NCI-H1694 treated with DMSO at 0.1 percent for 48 hours (cell line): ENCODE data around the gene CDH12.
"Not testable (repeated sequence)": the region's sequence is repeated elsewhere in the genome, so short reads cannot be mapped to it uniquely, and the experiment has no call there.

Experiments used
- DNase-seq: peaks from one replicate; lab custom pipeline; 2025; lab: John Stamatoyannopoulos, UW

CDH12 gene

DNA sequence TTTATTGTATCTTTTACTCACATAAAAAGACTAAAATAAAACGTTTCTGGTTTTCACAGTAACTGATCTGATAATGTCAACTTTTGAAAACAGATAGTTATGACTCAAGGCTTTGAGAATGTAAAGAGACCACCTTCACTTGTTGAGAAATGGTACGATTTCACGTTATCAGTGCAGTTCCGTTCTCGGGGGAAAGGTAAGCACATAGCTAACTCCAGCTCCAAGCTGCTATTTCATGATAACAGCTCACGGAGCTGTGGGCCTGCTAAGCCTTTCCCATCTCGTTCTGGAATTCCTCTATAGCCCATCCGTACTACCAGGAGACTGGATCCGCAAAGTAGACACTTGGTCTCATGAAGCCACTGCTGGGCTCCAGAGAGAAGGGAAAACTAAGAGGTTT is 701.3 kb downstream of the CDH12 start:
- not testable (repeated sequence) for DNase-seq

DNA sequence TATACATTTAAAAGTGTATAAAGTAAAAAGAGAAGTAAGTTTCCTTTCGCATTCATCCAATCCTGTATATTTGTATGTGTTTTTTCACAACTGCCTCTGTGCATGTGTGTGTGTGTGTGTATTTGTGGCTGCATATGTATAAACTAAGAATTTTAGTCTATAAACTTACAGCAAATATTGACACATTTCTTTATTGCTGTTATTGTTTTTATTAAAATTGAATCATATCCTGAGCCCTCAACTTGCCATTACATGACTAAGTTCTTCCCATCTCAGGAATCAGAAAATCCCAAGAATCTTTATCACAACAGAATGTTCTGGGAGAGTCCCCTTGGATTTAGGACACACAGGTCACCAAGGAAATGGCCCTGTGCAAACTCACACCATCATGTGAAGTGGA is 712.7 kb downstream of the CDH12 start:
- not testable (repeated sequence) for DNase-seq

DNA sequence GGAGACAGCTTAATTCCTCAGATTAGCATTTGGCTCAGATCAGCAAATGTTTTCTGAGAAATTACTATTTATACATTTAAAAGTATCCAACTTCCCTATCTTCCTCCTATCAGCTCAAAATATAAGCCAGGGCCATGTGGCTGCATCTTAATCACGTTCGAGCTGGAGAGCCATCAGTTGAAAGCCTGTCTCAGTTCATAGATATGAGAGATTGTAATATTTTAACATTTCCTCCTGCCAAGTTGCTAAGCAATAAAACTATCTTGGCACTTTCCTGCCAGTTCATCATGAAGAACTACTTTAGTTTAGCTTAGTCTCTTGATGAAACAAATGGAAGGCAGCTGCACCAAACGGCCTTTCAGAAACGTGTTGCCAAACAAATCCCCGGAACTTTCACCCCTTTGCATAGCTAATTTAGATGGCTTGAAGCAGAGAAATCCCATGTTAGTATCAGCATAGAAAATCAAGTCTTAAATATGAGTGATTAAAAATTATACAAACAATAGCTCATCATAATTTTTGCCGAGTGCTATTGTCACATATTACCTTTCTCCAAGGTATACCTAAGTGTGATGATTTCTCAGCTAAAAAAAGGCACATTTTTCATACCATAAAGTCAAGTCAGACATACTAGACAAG is 713.4 kb downstream of the CDH12 start:
- DNase-seq = not testable (repeated sequence)

DNA sequence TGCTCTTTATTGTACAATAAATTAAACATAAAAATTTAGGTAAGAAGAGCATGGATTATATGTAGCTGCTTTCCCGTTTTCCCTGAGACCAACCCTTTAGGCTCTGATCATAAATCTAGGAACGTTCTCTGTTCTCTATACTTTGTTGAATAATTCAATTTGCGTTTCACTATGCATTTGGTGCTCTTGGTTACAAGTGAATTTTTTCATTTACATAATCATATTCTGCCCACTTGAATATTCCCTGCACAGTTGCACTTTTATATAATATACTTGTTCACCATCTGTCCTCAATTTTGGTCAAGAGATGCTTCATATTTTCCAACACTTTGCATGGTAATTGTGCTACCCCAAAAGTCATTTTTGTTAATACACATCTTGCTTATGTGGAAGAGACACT is 741.8 kb downstream of the CDH12 start:
- no peak for DNase-seq

DNA sequence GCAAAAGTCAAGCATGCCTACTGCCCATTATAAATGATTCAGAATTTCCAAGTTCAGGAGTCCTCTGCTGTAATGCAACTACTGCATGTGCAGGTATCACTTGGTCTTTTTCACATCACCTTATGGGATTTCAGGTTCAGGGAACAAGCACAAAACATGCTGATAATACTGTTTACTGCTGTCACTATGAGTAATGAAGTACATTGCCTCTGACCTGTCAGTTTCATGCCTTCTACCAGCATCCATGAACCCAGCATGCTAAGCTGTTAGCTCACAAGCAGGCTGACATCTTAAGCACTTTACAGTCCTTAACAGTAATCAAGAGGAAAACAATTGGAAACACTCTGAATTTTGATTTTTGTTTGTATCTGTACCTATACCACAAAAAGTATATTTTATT is 743.8 kb downstream of the CDH12 start:
- DNase-seq = no peak

DNA sequence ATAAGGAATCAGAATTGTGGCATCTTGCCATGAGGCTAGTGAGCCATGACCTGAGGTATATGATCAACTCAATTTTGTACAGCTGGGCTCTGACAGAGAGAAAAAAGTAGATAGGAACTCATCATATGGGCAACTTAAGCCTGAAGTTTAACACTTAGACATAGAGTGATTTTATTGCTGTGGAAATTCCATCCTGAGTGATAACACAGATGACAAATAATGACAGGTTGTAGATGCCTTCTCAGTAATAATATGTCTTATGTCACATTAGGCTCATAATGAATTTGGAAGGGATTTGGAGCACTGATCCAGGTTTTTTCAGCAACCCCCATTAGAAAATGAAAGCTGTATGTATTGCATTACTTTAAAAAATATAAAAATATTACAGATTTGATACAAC is 744.6 kb downstream of the CDH12 start:
- no peak for DNase-seq

DNA sequence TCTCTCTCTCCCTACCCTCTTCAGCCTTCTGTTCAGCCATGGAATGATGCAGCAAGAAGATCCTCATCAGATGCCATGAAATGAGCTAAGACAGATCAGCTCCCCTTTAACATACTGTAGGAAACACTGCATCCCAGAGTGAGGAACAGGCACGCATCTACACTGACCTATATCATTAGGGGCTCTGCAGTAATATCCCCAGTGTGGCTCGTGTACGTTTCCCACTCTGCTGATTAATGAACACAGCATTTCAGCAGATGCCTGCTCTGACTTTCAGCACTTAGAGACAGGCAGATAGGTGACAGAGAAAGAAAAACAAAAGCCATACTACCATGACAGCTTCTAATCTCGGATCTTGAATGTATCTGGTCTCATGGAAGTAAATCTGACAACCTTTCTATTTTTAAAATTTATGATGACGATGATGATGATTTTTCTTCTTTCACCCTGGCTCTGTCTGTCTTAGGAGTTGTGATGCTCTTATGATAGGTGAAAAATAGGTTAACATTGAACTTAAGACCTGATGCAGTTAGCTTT is 750.3 kb downstream of the CDH12 start:
- DNase-seq = no peak

DNA sequence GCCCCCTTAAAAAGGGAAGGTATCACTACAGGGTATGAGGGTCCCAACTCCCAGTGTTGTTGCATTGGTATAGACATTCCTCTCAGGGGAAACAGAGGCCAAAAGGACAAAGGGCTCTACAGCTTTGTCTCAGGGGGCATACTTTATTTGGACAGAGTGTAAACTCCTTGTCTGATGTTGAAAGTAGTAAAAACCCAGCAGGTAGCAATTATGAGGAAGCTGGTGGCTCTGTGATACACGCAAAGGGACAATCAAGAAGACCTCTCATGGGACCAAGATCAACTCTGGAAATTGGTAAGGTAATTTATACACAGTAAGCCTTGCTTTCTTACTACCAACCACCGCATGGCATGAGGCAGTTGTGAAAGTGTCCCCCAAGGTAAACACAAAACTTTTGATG is 764.6 kb downstream of the CDH12 start:
- DNase-seq = no peak

DNA sequence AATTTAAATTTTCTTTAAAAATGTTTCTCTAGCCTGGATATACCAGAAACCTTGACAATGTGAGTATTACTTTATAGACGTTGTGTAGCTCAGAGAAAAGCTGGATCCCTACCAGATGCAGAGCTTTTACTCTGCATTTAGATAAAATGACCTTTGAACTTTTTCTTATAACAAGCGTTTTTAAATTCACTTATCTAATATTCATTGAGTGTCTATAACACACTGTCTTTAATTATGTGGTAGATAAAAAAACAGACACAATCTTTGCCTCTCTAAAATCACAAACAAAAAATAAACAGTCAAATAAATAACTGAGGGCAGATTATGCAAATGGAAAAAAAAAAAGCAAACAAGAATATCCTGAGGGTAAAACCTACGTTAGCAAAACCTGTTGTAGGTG is 773.6 kb downstream of the CDH12 start:
- no peak for DNase-seq

DNA sequence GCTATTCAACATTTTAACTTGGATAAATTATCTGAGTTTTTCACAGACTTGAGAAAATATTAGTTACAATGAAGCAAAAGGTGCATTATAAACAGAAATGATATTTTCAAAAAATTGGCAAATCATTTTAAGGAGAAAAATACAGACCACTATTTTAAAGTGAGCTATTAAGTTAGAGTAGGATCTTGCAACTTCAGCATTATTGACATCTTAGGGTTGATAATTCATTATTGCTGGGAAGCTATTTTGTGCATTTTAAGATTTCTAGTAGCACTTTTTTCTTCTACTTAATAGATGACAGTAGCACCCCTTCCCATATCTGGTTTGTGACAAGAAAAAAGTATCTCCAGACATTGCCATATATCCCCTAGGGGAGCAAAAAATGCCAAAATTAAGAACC is 774.1 kb downstream of the CDH12 start:
- DNase-seq = no peak

DNA sequence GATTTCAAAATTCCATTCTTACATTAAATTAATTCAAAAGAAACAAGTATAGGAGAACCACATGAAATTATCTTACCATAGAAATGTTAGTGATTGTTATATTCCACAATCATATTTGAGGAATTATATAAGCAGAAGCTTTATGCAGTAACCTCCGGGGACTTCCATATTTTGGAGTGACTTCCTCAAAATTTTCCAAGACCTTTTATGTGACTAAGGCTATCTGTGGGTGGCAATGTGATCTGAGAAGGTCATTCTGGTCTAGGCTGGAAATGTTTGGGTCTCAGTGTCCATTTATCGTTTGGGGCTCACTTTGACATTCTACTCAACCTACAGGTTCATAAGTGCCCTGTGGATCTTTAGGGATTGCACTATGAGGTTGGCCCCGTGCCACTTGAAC is 776.6 kb downstream of the CDH12 start:
- DNase-seq = no peak

DNA sequence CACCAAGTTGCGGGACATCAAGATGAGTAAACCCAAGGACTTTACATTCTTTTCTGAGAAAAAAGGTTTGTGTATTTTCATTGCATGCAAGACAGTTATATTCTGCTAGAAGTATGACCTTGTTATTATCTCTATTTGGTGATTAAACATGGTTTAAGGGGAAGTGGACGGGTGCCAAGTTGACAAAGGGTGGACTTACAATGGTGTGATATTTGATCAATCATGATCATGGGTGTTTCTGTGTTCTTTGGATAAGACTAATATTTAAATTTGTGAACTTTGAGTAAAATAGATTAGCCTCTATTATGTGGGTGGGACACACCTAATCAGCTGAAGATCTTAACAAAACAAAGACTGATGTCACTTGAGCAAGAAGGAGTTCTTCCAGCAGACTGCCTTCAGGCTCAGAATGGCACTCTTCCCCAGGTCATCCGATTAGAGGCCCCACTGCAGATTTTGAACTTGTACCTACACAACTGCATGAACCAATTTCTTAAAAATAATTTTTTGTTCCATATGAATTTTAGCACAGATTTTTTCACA is 782.9 kb downstream of the CDH12 start:
- DNase-seq = no peak

DNA sequence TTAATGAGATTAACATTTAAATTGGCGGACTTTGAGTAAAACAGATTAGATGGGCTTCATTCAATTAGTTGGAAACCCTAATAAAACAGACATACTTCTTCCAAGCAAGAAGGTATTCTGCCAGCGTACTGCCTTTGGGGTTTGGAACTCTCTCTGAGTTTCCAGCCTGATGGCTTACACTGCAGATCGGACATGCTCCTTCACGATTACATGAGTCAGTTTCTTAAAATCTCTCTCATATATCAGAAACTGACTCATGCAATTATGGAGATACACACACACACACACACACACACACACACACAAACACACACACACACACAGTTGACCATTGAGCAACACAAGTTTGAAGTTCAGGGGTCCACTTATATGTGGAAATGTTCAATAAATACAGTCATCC is 789.4 kb downstream of the CDH12 start:
- no peak for DNase-seq

DNA sequence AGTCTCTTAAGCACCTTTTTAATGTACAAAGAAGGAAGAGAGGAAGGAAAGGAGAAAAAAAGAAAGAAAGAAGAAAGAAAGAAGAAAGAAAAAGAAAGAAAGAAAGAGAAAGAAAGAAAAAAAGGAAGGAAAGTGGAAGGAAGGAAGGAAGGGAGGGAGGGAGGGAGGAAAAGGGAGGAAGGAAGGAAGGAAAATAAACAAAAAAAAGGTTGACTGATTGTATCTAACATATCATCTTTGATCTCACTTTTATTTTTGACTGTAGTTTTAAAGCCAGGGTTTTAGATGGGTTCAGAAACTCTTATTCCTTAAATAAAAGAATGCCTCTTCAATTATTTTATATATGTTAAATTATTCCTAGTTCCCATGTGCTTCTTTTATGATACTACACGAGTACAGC is 794.5 kb downstream of the CDH12 start:
- DNase-seq = no peak

DNA sequence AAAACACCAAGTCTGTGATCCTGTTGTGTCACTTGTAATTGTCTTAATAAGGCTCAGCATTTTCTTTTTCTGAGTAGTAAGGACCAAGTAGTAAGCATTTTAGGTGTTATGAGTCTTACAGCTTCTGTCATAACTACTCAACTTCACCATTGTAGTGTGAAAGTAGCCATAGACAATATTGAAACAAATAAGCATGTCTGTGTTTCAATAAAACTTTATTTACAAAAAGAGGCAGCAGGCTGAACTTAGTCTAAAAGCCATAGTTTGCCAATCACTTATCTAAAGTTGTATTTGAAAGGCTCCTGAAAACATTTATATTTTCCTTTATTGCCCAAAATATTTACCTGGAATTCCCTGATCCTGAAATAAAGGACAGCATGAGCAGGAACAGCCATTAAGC is 796.1 kb downstream of the CDH12 start:
- DNase-seq = no peak

DNA sequence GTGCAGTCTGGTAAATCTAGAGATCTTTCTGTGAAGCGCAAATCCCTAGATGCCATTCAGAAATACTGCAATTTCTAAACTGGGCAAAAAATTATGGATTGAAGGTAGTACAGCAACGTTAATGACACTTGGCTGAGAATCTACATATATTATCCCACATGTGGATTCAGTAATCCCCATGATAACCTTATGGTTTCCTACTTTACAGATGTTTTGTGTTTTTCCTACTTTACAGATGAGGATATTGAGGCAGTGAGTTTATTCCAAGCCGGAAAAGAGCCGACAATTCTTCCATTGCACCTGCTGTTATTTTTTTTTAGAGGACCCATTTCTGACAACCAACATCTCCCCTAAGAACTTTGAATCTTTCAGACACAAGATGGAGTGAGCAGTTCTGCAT is 796.5 kb downstream of the CDH12 start:
- no peak for DNase-seq

DNA sequence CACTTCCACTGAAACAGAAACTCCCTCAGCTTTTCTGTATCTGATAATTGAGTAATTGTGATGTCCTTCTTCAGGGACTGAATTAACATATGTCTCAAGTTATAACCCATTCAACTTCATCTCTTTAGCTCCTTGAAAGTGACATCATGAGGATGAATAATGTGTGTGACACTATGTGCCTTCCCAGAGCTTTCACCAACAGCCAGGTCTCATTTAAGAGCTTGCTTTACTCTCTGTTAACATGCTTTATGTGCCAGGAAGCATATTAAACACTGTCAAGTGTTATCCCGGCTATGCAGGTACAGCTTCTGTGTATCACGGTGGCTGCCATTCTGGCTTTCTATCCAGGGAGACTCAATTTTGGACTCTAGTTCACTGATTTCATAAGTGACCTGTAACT is 799.9 kb downstream of the CDH12 start:
- DNase-seq = no peak

DNA sequence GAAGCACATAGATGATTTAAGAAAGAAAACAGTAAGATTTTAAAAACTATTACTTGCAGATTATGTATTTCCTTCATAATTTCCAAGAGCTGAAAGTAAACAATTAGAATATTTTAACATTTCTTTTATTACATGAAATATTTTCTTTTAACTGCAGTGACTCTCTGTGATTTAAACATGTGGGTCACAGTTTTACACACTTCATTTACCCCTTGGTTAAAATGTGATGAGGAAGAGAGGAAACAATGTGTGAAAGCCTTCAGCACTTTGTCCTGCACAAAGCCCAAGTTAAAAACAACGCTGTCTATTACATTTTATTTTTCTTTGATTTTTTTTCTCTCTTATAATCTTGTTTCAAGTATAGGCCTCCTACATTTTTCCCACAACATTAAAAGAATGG is 801.3 kb downstream of the CDH12 start:
- DNase-seq = no peak

DNA sequence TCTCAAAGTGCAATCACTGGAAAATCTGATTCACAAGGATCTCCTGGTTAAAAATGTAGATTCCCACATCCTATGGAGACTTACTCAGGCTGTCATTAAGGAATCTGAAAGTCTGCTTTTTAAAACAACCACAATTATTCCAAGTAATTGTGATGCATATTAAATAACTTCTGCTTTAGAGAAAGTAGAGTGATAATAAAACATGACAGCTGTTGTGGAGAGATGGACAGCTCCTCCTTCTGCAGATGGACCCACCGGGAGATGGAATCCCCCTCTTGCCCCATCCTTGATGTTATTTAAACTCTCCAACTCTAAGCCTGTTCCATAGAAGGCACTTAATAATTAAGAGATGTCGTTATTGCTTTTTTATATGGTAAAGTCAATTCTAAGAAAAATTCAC is 802.2 kb downstream of the CDH12 start:
- no peak for DNase-seq

DNA sequence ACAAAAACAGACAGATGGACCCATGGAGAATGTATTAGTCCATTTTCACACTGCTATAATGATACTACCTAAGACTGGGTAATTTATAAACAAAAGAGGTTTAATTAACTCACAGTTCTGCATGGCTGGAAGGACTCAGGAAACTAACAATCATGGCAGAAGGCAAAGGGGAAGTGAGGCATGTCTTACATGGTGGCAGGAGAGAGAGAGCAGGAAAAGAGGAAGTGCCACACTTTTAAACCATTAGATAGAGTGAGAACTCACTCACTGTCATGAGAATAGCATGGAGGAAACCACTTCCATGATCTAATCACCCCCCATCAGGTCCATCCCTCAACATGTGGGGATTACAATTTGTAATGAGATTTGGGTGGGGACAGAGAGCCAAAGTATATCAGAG is 808.9 kb downstream of the CDH12 start:
- no peak for DNase-seq

DNA sequence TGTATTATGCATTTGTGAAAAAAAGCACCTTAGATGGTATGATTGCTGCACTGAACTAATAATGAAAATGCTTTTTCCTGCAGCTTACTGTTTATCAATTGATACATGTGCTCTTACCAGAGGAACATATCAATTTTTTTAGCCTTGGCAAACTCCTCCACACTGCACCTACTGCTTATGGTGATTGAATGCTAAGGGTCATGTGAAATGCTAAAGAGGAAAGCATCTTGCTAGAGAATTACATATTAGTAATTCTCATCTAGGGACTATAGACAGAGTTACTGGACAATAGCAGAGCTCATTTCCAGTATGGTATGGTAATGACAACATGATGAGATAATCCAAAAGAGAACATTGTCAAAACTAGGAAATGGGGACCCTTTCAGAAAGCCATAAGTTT is 817.1 kb downstream of the CDH12 start:
- no peak for DNase-seq

DNA sequence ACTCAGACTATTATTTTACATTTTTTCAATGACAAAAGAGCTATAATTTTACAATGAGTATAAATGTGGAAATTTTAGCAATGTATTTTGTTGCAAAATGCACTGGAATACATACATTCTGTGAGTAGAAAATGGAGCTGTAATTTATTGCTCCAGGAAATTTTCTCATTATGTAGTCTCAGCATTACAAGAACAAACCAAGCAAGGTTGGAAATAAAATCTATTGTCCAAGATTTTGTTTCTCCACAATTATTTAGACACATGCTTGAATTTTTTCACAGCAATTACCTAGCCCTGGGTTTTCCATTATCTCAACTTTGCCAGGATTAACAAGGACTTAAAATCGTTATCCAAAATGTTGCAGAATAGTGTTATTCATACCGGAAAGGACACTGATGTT is 820.1 kb downstream of the CDH12 start:
- DNase-seq = no peak

DNA sequence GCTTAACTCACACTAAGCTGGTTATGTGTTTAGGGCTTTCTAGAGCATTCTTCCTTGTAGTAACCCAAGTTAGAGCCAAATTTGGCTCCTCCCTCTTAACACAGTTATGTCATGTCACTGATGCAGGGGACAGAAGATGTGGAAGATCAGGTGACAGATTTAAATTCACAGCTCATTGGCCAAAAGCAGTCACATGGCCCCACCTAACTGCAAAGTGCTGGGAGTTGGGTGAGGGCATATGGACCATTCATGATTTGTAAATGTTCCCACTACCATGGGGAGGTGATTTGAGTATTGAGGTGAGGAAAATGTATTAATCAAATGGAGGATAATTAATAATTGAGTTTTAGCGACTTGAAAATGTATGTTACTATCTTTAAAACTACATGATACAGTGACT is 829.4 kb downstream of the CDH12 start:
- DNase-seq = no peak

DNA sequence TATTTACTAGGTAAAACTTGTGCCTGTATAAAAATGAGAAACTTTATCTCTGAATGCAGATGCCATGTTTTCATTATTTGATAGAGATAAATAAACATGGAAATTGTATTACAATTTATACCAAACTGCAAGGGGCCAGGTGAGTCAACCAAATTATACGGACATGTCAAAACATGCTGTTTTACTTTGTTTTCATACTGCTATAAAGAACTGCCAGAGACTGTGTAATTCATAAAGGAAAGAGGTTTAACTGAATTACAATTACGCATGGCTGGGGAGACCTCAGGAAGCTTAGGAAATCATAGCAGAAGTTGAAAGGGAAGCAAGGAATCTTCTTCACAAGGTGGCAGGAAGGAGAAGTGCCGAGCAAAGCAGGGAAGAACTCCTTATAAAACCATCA is 840.3 kb downstream of the CDH12 start:
- DNase-seq = not testable (repeated sequence)
